HCT116 (cell line): ENCODE results near the gene ASB10.

Experiments
- CEBPB ChIP-seq: IDR thresholded peaks from 2 replicates; pipeline ENCODE4 v1.6.1; 2012; ENCODE audit warnings: low read depth
- EZH2 ChIP-seq: fragments of 200-600 bp; sonication (generic); IDR thresholded peaks from 2 replicates; pipeline ENCODE4 v1.6.1; 2017; ENCODE audit warnings: antibody characterized with exemption, mixed run types
- EZH2phosphoT487 ChIP-seq: fragments of 200-600 bp; IDR thresholded peaks from 2 replicates; pipeline ENCODE4 v1.6.1; 2018; ENCODE audit warnings: antibody characterized with exemption, borderline replicate concordance
- POLR2AphosphoS5 ChIP-seq: IDR thresholded peaks from 2 replicates; pipeline ENCODE4 v1.6.1; 2011; ENCODE audit warnings: mild to moderate bottlenecking, low read depth, low read length, moderate library complexity
- SRF ChIP-seq: IDR thresholded peaks from 2 replicates; pipeline ENCODE4 v1.6.1; 2012; ENCODE audit warnings: low read depth
- TCF7L2 ChIP-seq: IDR thresholded peaks from 2 replicates; pipeline ENCODE4 v1.7.0; 2011; ENCODE audit warnings: borderline replicate concordance, inconsistent platforms; ENCODE audit not compliant: insufficient read depth, insufficient read length; ENCODE audit errors: extremely low read depth
- YY1 ChIP-seq: IDR thresholded peaks from 2 replicates; pipeline ENCODE4 v1.6.1; 2011; ENCODE audit warnings: low read length, low read depth, moderate library complexity, mild to moderate bottlenecking; ENCODE audit not compliant: insufficient replicate concordance; ENCODE audit errors: extremely low read depth
- ZBTB33 ChIP-seq: IDR thresholded peaks from 2 replicates; pipeline ENCODE4 v1.6.1; 2011; ENCODE audit warnings: mild to moderate bottlenecking, low read length, moderate library complexity; ENCODE audit not compliant: insufficient replicate concordance; ENCODE audit errors: extremely low read depth
- ZFX ChIP-seq: fragments of 450-650 bp; IDR thresholded peaks from 2 replicates; pipeline ENCODE4 v1.6.1; 2017
- TF ChIP-seq, protein P1 (sequence below), 3 experiments: fragments of 200-600 bp in 1 of 3; sonication (generic) in 1 of 3; IDR thresholded peaks in 2 of 3; conservative IDR thresholded peaks in 1 of 3; 2 replicates each; pipeline ENCODE4 v1.5.1; 2012 to 2017; ENCODE audit warnings: low read depth in 2 of 3, low read length in 2 of 3, antibody characterized with exemption in 1 of 3, borderline replicate concordance in 1 of 3, control low read depth in 1 of 3, mild to moderate bottlenecking in 1 of 3, mixed read lengths in 1 of 3, mixed run types in 1 of 3, moderate library complexity in 1 of 3; ENCODE audit not compliant: insufficient read depth in 1 of 3

GRCh38 chr7:151173386-151174245 is 13.4 kb downstream of the ASB10 start:
- TF ChIP-seq ZFX (no peak), YY1 (no peak), EZH2 (no peak), ZBTB33 (no peak), POLR2AphosphoS5 (no peak), TCF7L2 (no peak), EZH2phosphoT487 (no peak), CEBPB (no peak), SRF (no peak)
- TF ChIP-seq, protein P1, sequence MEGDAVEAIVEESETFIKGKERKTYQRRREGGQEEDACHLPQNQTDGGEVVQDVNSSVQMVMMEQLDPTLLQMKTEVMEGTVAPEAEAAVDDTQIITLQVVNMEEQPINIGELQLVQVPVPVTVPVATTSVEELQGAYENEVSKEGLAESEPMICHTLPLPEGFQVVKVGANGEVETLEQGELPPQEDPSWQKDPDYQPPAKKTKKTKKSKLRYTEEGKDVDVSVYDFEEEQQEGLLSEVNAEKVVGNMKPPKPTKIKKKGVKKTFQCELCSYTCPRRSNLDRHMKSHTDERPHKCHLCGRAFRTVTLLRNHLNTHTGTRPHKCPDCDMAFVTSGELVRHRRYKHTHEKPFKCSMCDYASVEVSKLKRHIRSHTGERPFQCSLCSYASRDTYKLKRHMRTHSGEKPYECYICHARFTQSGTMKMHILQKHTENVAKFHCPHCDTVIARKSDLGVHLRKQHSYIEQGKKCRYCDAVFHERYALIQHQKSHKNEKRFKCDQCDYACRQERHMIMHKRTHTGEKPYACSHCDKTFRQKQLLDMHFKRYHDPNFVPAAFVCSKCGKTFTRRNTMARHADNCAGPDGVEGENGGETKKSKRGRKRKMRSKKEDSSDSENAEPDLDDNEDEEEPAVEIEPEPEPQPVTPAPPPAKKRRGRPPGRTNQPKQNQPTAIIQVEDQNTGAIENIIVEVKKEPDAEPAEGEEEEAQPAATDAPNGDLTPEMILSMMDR (IDR thresholded peaks at IDR 0.05 in 2 of 3, conservative IDR thresholded peaks at IDR 0.05 in 1 of 3; ENCODE audit: borderline replicate concordance in 1 of 3, insufficient read depth in 1 of 3, low read depth in 2 of 3, low read length in 2 of 3), result no peak
